Suppressor macrophage treated with lipopolysaccharide for 4 hours (primary cell): ENCODE data around the gene PTCD2.
"Not testable (repeated sequence)": the region's sequence is repeated elsewhere in the genome, so short reads cannot be mapped to it uniquely, and the experiment has no call there.

Experiments used
- DNase-seq: peaks from one replicate; pipeline ENCODE4 v3.0.0-alpha.2; 2020

PTCD2 gene

DNA sequence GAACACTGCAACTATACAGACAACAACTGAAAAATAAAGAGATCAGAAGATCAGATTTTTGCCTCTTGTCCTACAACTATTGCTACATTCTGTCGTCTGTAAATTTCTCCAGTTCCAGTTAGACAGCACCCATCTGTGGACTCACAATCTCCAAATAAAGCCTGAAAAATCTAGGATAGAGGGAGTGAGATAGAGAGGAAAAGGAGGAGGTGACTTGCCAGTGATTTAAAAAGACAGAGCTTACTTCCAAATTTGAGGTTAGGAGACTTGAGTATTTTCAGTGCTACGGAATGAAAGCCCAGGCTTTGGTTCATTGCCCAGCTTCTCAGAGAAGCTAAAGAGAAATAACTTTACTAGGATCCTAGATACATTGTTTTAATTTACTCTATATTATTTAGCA, 63.6 kb downstream of the PTCD2 start:
- no peak for DNase-seq

GRCh38 chr5:72386639-72387038, 66.5 kb downstream of the PTCD2 start:
- peak; percentile 71 for DNase-seq

GRCh38 chr5:72387985-72388384, 67.8 kb downstream of the PTCD2 start:
- DNase-seq: no peak

GRCh38 chr5:72388646-72389045, 68.5 kb downstream of the PTCD2 start:
- no peak for DNase-seq

GRCh38 chr5:72390836-72391235, 70.7 kb downstream of the PTCD2 start:
- DNase-seq: no peak

DNA sequence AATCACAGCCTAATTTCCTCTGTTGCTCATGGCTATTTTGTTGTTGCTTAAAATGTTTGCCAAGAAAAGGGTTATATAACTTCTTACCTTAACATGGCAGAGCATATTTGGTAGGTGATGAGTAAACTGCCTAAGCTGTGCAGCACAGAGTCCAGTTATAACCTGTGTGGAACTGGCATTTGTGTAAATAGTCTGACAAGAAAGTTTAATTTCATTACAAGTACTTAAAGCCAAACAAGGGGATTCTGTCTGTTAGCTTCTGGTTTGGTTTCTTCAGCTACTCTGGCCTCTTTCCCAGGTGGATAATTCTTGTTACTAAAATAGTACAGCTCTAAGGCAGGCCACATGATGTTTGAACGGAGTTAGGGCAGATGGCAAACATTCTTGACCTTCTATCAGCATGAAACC, 72.2 kb downstream of the PTCD2 start:
- no peak for DNase-seq

- DNase-seq: no peak
Observed at GRCh38 chr5:72393052-72393451, 72.9 kb downstream of the PTCD2 start.

GRCh38 chr5:72394688-72395087, 74.5 kb downstream of the PTCD2 start:
- peak; percentile 60 for DNase-seq

DNA sequence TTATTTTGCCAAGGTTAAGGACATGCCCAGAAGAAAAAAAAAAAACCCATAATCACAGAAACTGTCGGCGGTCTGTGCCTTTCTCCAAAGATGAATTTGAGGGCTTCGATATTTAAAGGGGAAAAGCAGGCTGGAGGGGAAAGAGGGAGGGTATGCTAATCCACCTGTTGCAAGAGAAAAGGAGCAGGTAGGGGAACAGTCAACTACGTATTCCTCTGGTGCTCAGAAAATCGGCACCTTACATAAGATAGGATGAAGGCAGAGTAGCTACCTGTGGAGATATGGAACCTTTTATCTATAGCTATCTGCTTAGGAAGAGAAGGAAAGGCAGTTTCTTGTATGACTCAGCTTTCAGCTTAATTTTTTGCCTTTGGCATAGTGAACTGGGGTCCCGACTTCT, 77.7 kb downstream of the PTCD2 start:
- no peak for DNase-seq

- no peak for DNase-seq
Observed at GRCh38 chr5:72400950-72401349, 80.8 kb downstream of the PTCD2 start.

- peak; percentile 53 for DNase-seq
Observed at GRCh38 chr5:72402381-72402890, 82.3 kb downstream of the PTCD2 start.

GRCh38 chr5:72402959-72403628, 82.9 kb downstream of the PTCD2 start:
- no peak for DNase-seq

DNA sequence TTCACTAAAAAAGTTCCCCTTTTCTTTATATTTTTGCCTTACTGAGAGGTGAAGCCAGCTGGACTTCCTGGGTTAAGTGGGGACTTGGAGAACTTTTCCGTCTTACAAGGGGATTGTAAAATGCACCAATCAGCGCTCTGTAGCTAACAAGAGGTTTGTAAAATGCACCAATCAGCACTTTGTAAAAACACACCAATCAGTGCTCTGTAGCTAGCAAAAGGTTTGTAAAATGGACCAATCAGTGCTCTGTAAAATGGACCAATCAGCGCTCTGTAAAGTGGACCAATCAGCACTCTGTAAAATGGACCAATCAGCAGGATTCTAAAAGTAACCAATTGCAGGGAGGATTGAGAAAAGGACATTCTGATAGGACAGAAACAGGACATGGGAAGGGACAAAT, 84.6 kb downstream of the PTCD2 start:
- not testable (repeated sequence) for DNase-seq

DNA sequence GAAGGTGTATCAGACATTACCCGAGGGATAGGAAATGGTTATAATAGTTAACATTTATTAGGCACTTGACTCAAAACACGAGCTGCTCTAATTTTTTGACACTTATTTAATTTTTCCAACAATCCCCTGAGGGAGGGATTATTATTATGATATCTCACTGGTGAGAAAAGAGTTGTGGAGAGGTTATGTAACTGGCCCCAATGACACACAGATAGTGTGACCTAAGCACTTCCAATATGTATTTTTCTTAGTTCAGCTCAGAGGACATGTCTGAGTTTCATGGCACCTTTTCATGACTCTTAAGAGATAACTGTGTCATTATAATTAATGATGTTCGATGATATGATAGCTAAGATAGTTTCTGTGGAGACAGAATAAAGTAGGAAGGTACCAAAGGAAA, 86.9 kb downstream of the PTCD2 start:
- DNase-seq: no peak

DNA sequence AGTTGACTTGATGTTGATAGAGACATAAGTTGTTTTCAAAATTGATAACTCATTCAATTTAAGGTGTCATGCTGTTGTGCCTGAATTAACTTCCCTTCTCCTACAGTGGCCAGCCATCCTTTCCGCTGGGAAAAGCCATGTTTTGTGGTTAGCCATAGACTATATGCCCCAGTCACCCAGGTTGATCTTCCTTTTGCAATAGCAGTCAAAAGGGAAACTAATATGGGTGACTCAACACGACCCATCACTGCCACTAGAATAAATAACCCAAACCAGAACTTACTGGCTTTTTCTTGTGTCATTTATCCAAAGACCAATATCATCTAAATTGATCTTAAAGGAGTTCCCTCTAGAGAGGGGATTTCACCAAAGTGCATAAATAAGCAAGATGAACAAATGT, 87.4 kb downstream of the PTCD2 start:
- DNase-seq: peak; percentile 51

- DNase-seq: no peak
Observed at GRCh38 chr5:72408127-72408526, 88.0 kb downstream of the PTCD2 start.

DNA sequence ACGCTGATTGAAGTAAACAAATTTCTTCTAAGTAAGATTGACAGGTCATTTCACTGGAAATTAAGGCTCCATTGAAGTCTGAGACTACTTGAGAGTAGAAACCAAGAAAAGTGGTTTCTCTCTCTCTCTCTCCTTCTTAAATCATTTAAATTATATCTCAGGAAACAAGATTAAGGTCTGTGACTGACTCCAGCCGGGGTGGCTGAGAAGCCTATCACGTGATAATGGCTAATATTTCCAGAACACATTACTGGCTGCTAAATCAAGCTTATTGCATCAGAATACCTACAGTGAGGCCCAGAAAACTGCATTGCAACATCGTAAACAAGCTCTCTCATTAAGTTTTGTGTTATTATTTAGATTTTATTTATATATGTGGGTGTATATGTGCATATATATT, 88.4 kb downstream of the PTCD2 start:
- DNase-seq: peak; percentile 33

DNA sequence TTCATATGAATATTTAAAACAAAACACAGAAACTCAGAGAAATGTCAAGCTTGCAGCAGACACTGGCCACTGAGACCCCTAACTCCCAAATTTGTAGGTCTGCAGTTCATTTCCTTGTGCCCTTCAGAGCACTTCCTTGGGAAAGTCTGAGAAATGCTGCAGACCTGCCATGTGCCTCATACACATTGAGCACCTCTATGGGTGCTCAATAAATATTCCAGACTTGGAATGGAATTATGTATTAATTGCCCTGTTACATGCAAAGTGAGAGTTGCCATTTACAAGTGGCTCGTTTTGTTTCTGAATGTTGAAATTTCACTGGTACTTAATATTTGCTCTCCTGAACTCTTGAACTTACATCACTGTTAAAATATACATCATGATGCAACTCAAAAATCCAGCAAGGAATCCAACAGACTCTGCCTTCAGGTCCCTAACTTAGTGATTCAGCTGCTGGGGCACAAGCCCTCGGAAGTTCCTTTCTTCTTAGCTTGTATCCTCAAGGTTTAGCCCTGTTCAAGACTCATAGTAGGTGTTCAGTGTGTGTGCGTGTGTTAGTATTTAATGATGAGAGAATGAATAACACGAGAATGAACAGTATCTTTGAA, 90.6 kb downstream of the PTCD2 start:
- DNase-seq: no peak

DNA sequence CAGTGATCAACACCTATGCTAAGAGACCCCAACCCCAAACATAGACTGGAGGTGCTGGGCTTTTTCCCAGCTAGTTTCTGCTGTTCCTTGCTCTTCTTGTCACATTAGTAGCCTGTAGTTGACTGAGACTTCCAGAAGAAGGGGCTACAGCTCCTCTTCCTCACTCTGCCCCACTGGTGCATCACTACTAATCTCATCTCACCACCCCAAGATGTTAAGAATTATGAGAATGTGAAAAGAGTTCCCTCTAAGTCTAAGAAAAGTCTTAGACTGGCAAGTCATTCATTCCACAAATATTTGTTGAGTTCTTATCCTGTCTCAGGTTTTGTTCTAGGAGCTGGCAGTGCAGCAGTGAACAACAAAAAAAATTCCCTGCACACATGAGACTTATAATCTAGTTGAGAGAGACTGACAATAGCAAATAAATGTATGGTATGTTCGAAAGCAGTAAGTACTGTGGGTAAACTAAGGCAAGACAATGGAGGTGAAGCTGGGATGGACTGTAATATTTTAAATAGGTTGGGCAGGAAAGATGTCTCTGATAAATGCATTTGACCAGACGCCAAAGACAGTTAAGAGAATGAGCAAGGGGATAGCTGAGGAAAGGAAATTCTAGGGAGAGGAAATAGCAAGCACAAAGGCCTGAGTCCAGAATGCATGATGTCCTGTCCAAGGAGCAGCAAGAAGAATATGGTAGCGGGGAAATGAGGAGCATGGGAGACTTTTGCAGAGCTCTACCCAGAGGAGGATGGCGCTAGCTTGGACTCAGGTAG, 92.3 kb downstream of the PTCD2 start:
- no peak for DNase-seq

DNA sequence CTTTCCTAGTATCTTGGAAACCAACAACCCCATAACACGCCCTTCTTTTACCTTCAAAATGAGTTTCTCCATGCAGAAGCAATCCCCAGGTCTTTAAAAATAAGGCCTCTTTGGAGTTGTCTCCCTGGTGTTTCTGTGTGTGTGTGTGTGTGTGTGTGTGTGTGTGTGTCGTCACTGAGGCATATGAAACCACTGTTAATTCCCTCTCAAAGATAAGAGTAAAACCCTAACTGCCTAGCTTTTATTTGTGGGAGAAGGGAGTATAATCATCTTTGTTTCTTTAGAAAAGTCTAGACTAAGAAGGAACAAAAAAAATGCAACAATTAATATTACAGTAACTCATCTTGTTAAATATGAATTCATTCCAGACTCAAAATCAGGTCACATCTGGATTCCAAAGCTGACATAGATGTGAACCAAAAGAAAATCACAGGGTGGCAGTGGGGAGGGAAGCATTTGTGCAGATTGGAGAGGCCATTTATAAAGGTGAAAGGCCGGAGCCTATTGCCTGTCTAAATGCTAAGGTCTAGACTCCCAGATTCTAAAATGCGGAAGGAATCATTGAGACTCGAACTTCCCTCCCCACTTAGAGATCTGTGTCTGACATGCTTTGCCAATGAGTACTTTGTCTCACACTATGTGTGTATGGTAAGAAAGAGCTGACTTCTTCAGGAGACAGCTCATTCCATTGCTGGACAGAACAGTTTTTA, 95.6 kb downstream of the PTCD2 start:
- no peak for DNase-seq

DNA sequence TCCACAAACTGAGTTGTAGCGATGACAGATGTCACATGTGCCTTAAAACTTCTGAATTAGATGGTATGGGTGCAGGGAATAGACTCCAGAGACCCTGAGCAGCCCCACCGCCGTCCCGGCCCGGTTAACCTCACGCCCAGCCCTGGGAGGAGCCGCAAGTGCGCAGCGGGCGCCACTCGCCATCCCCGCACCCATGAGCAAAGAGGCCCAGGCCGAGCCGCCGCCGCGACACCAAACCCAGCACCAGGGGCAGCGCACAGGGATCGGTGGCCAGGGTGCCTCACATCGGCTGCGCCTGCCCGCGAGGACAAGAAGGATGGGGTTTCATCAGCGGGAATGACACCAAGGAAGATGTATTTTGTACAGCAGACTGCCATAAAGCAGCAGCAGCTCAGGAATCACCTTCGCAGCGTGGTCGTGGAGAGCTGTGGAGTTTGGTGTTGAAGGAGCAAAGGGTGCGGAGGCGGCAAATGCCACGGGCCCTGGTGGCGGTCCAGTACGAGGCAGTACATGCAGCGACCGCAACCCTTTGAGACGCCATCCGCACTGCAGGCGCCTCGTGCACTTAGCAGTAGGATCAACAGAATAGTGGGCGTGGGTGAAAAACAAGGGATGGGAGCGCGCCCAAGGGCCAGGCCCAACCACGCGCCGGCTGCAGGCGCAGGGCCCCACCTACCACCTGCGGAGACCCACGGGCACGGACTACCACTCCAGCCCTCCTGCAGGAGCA, 97.3 kb downstream of the PTCD2 start:
- no peak for DNase-seq
